Activated CD8-positive, alpha-beta memory T cell treated with anti-CD3 and anti-CD28 coated beads for 36 hours (primary cell): Measurements from ENCODE around the gene MT1F. TPM values are rescaled to one million over a fixed set of nuclear protein-coding genes. Genes with fewer than 3 reads are reported as not detected.
"Not testable (repeated sequence)": the region's sequence is repeated elsewhere in the genome, so short reads cannot be mapped to it uniquely, and the experiment has no call there.

Experiments used
- CTCF ChIA-PET: fragments of 350-600 bp; sonication (Branson Sonifier 250); formaldehyde crosslinking; loops from one replicate; lab custom pipeline; 2021; ENCODE audit warnings: antibody characterized with exemption; lab: Charles Lee
- POLR2A ChIA-PET: fragments of 350-600 bp; sonication (Branson Sonifier 250); formaldehyde crosslinking; loops from one replicate; lab custom pipeline; 2021; ENCODE audit warnings: antibody characterized with exemption; lab: Charles Lee
- total RNA-seq, 2 experiments: library from RNA; stranded (reverse); gene quantifications; one replicate each; pipeline ENCODE4 v1.2.3, GENCODE V29; 2021

MT1F gene
- 10 to 100 TPM in 1 of 2 experiments, 1 to 10 TPM in 1; 9.6 to 10.1 TPM for total RNA-seq

DNA sequence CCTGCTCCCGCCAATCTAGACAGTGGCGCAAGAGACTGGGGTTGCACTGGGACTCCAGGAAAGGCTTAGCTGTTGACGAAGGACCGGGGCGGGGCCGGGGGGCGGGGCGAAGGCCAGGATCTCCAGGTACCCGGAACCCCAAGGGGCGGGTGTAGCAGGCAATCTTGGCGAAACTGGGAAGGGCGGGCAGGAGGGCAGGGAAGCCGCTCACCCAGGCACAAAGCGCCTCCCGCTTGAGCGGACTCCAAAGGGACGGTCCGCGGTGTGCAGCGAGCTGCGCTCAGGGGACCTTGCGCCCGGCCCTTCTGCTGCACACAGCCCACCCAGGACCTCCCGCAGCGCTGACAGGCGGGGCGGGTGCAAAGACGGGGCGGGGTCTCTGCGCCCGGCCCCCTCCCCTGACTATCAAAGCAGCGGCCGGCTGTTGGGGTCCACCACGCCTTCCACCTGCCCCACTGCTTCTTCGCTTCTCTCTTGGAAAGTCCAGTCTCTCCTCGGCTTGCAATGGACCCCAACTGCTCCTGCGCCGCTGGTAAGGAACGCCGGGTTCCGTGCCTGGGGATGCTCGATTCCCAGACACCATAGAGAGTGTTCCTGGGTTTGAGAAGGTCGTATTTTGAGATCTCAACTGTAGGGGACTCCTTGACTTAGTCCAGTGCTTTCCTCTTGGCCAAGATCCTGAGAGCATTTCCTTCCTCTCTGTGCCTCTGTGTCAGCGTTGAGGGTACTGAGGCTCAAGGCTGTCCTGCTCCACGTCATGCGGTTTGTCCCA is at the start of gene MT1F:
Gene MT1F (plus strand): TSS at position 405 of the 772 bp plus-strand sequence. CDS start 100 bp downstream, at position 505.
- POLR2A ChIA-PET = no interaction called here

DNA sequence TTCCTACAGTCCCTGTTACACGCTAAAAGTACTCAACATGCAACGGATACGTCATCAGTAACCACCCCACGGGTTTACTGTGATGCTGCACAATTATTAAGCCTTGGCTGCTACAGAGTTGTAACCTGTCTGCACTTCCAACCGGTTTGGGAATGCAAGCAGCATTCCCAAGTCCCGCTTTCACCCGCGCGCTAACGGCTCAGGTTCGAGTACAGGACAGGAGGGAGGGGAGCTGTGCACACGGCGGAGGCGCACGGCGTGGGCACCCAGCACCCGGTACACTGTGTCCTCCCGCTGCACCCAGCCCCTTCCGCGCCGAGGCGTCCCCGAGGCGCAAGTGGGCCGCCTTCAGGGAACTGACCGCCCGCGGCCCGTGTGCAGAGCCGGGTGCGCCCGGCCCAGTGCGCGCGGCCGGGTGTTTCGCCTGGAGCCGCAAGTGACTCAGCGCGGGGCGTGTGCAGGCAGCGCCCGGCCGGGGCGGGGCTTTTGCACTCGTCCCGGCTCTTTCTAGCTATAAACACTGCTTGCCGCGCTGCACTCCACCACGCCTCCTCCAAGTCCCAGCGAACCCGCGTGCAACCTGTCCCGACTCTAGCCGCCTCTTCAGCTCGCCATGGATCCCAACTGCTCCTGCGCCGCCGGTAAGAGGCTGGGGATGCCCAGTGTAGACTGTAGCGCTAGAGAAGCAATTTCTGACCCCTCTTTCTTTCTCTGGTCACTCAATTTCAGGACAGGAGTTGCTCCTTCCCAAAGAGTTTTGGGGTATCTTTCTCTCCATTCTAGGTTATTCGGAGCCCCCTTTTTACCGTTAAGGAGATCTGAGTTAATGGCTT is 49.5 kb upstream of the MT1F start, which contains the start of gene MT2A:
Gene MT2A (plus strand): TSS at position 542 of the 833 bp plus-strand sequence. CDS start 72 bp downstream, at position 614.
- ChIA-PET CTCF (interaction anchor here (1.0 to 1.7 kb wide), 3 partner anchors 32 to 74 kb away, joined by 3 to 4 read pairs (median 4); partner anchors contain the start of gene MT1X), POLR2A (interaction anchor here (1.3 to 2.2 kb wide), 2 partner anchors 17 to 35 kb away, joined by 4 to 8 read pairs; partner anchors contain the start of gene MT1E)

More for the DNA sequence above, at the start of gene MT1F:
- CTCF ChIA-PET = interaction anchor here (1.5 kb wide), 1 partner anchor 34 kb away, joined by 4 read pairs; no protein-coding TSS in a partner anchor

DNA sequence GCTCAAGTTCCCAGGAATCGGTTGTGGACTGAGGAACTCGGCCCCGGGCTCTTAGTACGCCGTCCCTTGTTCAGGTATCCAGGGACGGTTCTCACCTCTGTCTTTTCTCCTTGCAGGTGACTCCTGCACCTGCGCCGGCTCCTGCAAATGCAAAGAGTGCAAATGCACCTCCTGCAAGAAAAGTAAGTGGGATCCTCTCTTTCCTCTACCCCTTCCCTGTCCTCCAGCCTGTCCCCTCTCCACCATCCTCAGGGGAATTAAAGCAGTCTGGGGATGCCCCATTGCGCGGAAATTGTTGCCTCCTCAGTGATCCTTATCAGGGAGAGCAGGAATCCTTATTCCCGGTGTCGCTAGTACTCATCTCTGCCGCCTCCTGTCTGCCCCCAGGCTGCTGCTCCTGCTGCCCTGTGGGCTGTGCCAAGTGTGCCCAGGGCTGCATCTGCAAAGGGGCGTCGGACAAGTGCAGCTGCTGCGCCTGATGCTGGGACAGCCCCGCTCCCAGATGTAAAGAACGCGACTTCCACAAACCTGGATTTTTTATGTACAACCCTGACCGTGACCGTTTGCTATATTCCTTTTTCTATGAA is 48.8 kb upstream of the MT1F start:
- CTCF ChIA-PET = interaction anchor here (0.6 to 1.7 kb wide), 5 partner anchors 8 to 73 kb away, joined by 3 to 5 read pairs (median 4); partner anchors contain the start of gene MT1X
- POLR2A ChIA-PET = interaction anchor here (1.3 to 2.2 kb wide), 2 partner anchors 17 to 35 kb away, joined by 4 to 8 read pairs; partner anchors contain the start of gene MT1E

DNA sequence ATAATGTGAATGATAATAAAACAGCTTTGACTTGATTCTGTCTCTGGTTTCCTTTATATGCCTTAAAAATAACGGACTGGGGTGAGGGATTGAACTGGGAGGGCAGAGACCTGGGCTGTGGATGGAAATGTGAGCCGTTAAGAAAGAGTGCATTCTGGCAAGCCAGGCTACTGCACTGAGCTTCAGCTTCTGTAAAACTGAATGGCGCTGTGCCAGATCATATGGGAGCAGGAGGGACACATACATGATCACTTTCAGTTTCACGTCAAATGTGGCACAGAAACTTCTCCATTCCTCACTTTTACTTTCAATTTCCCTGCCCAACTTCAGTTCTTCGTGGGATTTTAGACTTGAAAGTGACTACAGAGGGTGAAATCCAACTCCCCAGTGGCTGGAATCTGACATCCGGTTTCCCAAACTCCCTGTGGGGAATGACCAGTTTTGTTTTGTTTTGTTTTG is 48.3 kb upstream of the MT1F start:
- CTCF ChIA-PET = interaction anchor here (0.6 to 1.3 kb wide), 2 partner anchors 8 to 13 kb away, joined by 3 to 5 read pairs; no protein-coding TSS in a partner anchor
- POLR2A ChIA-PET = interaction anchor here (2.2 kb wide), 1 partner anchor 16 kb away, joined by 8 read pairs; the partner anchor contains the start of gene MT1E

DNA sequence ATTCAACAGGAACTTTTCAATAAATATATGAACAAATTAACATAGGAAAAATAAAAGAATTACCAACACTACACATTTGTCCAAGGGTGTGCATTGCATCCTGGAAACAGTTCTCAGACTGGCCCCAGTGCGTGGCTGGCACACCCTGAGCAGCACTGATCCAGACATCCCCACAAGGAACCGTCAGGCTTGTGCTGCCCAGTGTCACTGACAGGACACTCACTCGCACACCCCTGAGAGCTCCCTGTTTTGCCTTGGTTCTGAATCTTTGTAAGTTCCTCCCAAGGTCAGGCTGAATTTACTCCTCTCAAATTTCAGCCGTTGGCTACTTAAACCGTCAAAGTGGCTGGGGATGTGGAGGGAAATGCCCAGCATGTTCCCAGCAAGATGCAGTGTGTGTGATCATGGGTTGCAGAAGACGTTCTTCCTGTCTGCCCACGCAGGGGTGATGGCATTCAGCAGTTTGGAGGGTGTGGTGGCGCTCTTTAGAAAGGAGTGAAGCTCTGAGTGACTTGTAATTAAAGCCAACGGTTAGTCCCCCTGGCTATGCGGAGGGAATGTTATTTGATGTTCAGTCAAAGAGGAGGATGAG is 47.6 kb upstream of the MT1F start:
- POLR2A ChIA-PET = interaction anchor here (2.2 kb wide), 1 partner anchor 15 kb away, joined by 8 read pairs; the partner anchor contains the start of gene MT1E
- CTCF ChIA-PET = interaction anchor here (1.3 kb wide), 1 partner anchor 9 kb away, joined by 5 read pairs; no protein-coding TSS in a partner anchor

DNA sequence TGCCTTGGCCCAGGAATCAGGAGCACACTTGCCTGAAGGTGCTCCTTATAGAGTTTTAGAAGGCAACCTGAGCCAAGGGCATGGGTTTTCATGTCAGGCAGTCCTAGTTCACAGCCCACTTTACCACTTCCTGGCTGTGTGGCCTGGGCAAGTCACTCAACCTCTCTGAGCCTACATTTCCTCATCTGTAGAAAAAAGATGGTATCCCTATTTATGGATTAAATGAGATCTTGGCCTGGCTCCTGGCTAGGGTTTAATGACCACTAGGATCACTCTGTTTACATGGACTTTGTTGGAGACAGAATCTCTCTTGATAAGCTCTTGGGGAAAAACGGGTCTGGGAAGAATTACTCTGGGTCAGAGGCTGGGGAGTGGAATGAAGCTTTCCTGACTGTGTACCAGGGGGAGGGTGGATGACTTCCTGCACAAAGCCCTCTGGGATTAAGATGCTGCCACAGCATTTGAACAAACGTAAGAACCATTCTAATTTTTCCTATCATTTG is 47.1 kb upstream of the MT1F start:
- CTCF ChIA-PET = no interaction called here
- POLR2A ChIA-PET = interaction anchor here (0.6 kb wide), 1 partner anchor 254 kb away, joined by 5 read pairs; no protein-coding TSS in a partner anchor

DNA sequence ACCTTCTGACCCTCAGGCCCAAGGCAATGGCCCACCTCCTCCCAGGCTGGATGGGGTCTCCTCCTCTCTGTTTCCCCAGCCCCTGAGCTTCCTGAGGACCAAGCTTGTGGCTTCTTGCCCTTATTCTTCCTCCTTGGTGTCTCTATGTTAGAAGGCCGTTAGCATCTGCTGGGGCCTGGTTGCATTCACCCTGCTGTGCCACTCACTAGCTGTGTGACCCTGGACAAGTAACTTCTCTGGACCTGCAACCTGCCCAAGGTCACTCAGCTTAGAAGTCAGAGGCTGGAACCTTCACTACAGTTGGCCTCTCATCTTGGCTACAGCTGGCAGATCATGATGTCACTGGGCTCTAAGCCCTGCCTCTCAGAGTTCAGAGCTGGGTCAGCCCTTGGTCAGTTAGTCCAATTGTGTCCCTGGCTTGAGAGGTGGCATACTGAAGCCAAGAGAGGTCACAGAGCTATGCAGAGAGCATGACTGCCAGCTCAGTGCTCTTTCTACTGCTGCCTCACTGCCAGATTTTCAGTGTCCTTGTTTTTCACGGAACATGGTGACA is 46.4 kb upstream of the MT1F start:
- ChIA-PET CTCF (interaction anchor here (1.6 kb wide), 1 partner anchor 91 kb away, joined by 5 read pairs; no protein-coding TSS in a partner anchor), POLR2A (interaction anchor here (0.6 kb wide), 1 partner anchor 255 kb away, joined by 5 read pairs; no protein-coding TSS in a partner anchor)

DNA sequence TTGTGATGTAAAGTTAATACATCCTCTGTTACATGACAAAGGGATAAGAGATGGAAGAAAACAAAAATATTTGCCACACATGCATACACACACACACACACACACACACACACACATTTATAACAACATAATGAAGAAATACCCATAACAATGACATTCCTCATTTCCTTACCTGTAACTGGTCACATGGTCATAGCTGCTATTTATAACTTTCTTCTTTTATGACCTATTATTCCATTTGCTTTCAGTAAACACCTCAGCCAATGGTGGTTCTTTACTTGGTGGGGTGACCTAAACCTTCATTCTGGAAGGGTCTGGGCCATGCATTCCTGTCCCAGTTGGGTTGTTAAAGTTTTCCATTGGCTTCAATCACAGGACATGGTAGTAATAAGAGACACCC is 44.1 kb upstream of the MT1F start:
- ChIA-PET CTCF (interaction anchor here (0.7 to 1.6 kb wide), 2 partner anchors 12 to 22 kb away, joined by 3 to 4 read pairs; partner anchors contain the start of gene MT1E), POLR2A (no interaction called here)

DNA sequence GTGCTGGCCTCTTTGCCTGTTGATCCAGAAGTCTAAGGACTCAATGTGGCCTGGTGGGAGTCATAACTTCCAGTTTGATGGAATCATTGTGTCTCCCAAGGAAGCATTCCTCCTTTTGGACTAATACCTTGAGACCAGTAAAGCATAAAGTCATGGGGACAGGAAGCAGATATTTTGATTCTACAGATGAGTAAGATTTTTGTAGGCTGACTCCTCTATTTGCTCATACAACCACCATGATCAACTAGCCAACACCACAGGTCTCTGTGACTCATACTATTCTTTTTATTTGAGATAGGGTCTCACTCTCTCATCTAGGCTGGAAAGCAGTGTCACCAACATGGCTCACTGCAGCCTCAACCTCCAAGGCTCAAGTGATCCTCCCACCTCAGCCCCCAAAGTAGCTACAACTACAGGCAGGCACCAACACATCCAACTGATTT is 43.2 kb upstream of the MT1F start:
- ChIA-PET CTCF (no interaction called here), POLR2A (interaction anchor here (0.5 kb wide), 1 partner anchor 113 kb away, joined by 6 read pairs; no protein-coding TSS in a partner anchor)

DNA sequence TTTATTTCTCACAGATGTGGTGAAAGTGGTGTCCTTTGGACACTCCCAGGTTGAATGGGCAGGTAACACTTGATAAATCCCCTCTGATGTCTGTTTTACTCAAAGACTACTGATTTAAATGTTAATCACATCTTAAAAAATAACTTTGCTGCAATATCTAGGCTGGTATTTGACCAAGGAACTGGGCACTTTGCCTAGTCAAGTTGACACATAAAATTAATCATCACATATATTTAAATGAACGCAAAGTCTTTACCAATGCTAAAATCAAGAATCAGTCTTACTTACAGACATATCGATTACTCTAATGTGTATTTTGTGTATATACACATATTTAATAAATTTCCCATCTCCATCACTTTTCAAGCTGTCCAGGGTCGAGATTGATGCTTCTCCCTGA is 42.4 kb upstream of the MT1F start:
- ChIA-PET POLR2A (interaction anchor here (0.5 kb wide), 1 partner anchor 112 kb away, joined by 6 read pairs; no protein-coding TSS in a partner anchor), CTCF (no interaction called here)

DNA sequence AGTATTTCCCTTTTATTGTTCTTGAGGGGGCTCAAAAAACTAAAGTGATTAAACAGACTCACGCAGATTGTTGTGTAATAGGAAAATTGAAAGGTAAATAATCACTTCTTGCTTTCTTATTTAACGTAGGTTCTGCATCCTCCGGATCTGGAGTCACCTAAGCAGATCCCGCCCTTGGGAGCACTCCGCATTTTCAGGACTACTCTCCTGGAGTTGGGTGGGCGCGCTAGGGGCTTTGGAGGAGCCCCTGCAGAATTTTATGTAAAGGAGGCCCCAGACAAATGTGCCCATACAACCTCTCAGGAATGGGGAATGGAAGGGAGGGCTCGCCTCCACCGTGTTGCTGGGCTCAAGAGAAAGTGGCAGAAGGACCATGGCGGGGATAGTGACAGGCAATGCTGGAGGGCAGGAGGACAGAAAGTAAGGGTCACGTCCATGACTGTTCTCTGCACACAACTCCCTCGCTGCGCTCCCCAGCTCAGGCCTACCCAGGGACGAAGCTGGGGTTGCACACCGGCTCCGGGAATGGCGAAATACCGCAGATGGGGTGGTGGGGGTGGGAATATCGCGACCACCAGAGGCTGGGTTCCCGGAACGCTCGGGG is 41.0 kb upstream of the MT1F start:
- ChIA-PET CTCF (interaction anchor here (0.6 to 0.7 kb wide), 3 partner anchors 80 to 1132 kb away, joined by 3 to 5 read pairs (median 3); no protein-coding TSS in a partner anchor), POLR2A (no interaction called here)

DNA sequence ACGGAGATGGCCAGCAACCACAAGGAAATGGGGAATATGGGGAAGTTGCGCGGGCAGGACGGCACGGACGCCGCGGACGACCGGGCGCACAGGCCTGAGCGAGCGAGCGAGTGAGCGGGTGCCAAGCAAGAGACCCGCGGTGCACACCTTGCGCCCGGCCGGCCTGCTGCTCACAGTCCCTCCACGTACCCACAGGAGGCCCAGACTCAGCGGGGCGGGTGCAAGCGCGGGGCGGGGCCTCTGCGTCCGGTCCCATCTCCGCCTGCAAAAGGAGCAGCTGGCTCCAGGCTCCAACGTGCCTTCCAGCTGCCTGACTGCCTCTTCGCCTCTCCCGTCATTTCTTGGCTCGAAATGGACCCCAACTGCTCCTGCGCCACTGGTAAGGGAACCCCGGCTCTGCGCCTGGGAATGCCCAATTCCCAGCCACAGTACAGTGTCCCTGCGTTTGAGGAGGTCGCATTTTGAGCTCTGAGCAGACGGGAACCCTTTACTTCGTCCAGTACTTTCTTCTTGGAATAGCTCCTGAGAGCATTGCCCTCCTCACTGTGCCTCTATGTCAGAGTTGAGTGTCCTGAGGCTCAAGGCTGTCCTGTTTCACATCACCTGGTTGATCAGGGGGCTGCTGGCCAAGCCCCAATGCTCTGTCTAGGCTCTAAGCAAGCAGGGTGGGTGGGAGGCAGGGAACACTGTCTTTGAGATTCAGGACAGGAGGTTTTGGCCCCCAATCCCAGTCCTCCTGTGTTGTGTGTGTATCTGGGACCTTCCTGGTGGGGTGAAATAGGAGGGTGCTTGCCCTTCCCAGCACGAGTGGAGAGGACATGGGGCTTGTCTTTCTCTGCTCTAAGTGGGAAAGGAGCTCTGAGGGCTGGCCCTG is 40.3 kb upstream of the MT1F start:
- ChIA-PET CTCF (interaction anchor here (0.6 to 0.7 kb wide), 2 partner anchors 81 to 120 kb away, joined by 3 read pairs; no protein-coding TSS in a partner anchor), POLR2A (no interaction called here)

DNA sequence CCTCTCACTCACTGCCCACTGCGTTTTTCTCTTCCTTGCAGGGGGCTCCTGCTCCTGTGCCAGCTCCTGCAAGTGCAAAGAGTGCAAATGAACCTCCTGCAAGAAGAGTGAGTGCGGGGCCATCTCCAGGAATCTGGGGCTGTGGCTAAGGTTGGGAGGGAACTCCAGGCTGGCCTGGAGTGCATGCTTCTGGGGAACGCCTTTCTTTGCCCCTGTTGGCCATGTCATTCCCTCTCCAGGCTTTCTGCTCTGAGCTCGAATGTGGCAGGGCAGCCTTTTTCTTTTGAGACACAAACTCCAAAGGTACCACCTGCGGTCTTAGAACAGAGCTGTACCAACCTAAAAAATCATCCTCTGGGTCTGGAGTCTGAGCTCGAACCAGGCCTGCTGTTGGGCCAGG is 39.6 kb upstream of the MT1F start:
- ChIA-PET POLR2A (no interaction called here), CTCF (no interaction called here)

DNA sequence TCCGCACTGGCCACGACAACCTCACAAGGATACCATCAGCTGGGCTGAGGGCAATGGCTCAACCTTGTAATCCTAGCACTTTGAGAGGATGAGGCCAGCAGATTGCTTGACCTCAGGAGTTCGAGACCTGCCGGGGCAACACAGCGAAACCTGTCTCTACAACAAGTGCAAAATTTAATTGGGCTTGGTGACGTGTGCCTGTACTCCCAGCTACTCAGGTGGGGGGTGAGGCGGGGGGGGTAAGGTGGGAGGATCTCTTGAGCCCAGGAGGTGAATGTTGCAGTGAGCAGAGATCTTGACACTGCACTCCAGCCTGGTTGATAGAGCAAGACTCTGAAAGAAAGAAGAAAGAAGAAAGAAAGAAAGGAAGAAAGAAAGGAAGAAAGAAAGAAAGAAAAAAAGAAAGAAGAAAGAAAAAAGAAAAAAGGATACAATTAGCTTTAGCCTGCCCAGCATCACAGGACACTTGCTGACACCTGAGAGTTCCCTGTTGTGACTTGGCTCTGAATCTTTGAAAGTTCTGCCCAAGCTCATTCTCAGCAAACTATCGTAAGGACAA is 37.3 kb upstream of the MT1F start:
- POLR2A ChIA-PET = no interaction called here

DNA sequence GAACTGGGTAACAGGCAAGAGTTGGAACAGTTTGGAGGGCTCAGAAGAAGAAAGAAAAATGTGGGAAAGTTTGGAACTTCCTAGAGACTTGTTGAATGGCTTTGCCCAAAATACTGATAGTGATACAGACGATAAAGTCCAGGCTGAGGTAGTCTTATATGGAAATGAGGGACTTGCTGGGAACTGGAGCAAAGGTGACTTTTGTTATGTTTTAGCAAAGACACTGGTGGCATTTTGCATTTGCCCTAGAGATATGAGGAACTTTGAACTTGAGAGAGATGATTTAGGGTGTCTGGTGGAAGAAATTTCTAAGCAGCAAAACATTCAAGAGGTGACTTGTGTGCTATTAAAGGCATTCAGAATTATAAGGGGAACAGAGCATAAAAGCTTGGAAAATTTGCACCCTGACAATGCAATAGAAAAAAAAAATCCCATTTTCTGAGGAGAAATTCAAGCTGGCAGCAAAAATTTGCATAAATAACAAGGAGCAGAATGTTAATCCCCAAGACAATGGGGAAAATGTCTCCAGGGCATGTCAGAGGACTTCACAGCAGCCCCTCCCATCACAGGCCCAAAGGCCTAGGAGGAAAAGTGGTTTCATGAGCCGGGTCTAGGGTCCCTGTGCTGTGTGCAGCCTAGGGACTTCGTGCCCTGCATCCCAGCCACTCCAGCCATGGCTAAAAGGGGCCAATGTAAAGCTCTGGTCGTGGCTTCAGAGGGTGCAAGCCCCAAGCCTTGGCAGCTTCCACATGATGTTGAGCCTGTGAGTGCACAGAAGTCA is 35.9 kb upstream of the MT1F start:
- CTCF ChIA-PET = interaction anchor here (1.1 kb wide), 1 partner anchor 80 kb away, joined by 3 read pairs; no protein-coding TSS in a partner anchor
- POLR2A ChIA-PET = not testable (repeated sequence)

More for the DNA sequence above, 37.3 kb upstream of the MT1F start:
- CTCF ChIA-PET = no interaction called here
